GM12878 (cell line): Measurements from ENCODE around the gene PPM1A. TPM values are rescaled to one million over a fixed set of nuclear protein-coding genes. Genes with fewer than 3 reads are reported as not detected.
A peak's percentile ranks its signal among the peaks of the same experiment; 100 is the strongest.

ENCODE experiments used
- ATAC-seq: fragments of 200-7000 bp; cut with Tn5 transposase; 3 replicates; pipeline ENCODE4 v1.9.1; 2020; ENCODE audit warnings: mild to moderate bottlenecking, moderate library complexity
- BruUV-seq: library from RNA; stranded (reverse); fragments of 400-500 nt; replicated peaks from 2 replicates; lab custom pipeline; 2021; lab: Mats Ljungman, UMichigan
- CTCF ChIA-PET: fragments of 300-600 bp; sonication (Branson Sonifier 250); formaldehyde crosslinking; extraction: SDS; loops from one replicate; lab custom pipeline; 2021; ENCODE audit warnings: inconsistent platforms; lab: Yijun Ruan, JAX
- POLR2A ChIA-PET: fragments of 350-600 bp; formaldehyde crosslinking; extraction: SDS; loops from one replicate; lab custom pipeline; 2021; ENCODE audit warnings: inconsistent platforms; lab: Charles Lee
- RAD21 ChIA-PET: fragments of 300-600 bp; sonication (Branson Sonifier 250); formaldehyde crosslinking; loops from one replicate; lab custom pipeline; 2023; ENCODE audit warnings: antibody characterized with exemption; ENCODE audit not compliant: unreplicated experiment; lab: Charles Lee
- SMC1A ChIA-PET: fragments of 300-600 bp; sonication (Branson Sonifier 250); formaldehyde crosslinking; loops from one replicate; lab custom pipeline; 2023; ENCODE audit not compliant: unreplicated experiment, uncharacterized antibody; lab: Charles Lee
- DNase-seq: peaks from one replicate; pipeline ENCODE4 v3.0.0-alpha.2; 2011; ENCODE audit warnings: low read depth, low spot score
- FAIRE-seq: peaks from 3 replicates; lab custom pipeline; 2011; peaks lifted over from hg19 to GRCh38; lab: Jason Lieb, UNC
- H2AFZ ChIP-seq: 2 replicates; pipeline ENCODE4 v1.6.0; 2011; ENCODE audit warnings: low read depth, low read length, control low read depth; ENCODE audit not compliant: control insufficient read depth
- H3K27ac ChIP-seq: 2 replicates; pipeline ENCODE4 v1.5.1; 2011; ENCODE audit warnings: control low read depth; ENCODE audit not compliant: control insufficient read depth, insufficient read depth
- H3K27me3 ChIP-seq, 2 experiments: replicated peaks in 1 of 2; 2 replicates each; pipeline versions ENCODE4 v1.6.0 to v1.6.1; 2011; ENCODE audit warnings: low read length in 1 of 2; ENCODE audit not compliant: control insufficient read depth in 2 of 2, insufficient read depth in 2 of 2
- H3K36me3 ChIP-seq, 2 experiments: 2 replicates each; pipeline ENCODE4 v1.5.1; 2011; ENCODE audit warnings: low read length in 1 of 2; ENCODE audit not compliant: control insufficient read depth in 2 of 2, insufficient read depth in 2 of 2
- H3K4me1 ChIP-seq: 2 replicates; pipeline ENCODE4 v1.6.1; 2011; ENCODE audit warnings: mild to moderate bottlenecking, low read length, moderate library complexity, mixed read lengths; ENCODE audit not compliant: control insufficient read depth, insufficient read depth
- H3K4me2 ChIP-seq: 2 replicates; pipeline ENCODE4 v1.6.0; 2011; ENCODE audit warnings: control low read depth; ENCODE audit not compliant: control insufficient read depth, insufficient read depth
- H3K4me3 ChIP-seq: fragments of 200-600 bp; sonication (generic); 2 replicates; pipeline ENCODE4 v1.5.1; 2016
- H3K79me2 ChIP-seq: 2 replicates; pipeline ENCODE4 v1.6.0; 2011; ENCODE audit warnings: low read length; ENCODE audit not compliant: control insufficient read depth, insufficient read depth
- H3K9ac ChIP-seq: 2 replicates; pipeline ENCODE4 v1.8.0; 2011; ENCODE audit warnings: low read length, control low read depth, mixed read lengths; ENCODE audit not compliant: control insufficient read depth, insufficient read depth
- H3K9me3 ChIP-seq: replicated peaks from 3 replicates; pipeline ENCODE4 v1.5.1; 2011; ENCODE audit warnings: mild to moderate bottlenecking, low read length; ENCODE audit not compliant: control insufficient read depth, insufficient read depth
- H4K20me1 ChIP-seq: 2 replicates; pipeline ENCODE4 v1.6.0; 2011; ENCODE audit not compliant: control insufficient read depth, insufficient read depth
- BCL11A ChIP-seq: IDR thresholded peaks from 2 replicates; pipeline ENCODE4 v1.6.1; 2011; ENCODE audit warnings: low read depth, low read length
- CBX3 ChIP-seq: fragments of 200-600 bp; sonication (generic); IDR thresholded peaks from 2 replicates; pipeline ENCODE4 v1.6.1; 2016; ENCODE audit warnings: low read depth, borderline replicate concordance
- FOXK2 ChIP-seq: fragments of 450-650 bp; IDR thresholded peaks from 2 replicates; pipeline ENCODE4 v1.6.1; 2017; ENCODE audit warnings: mild to moderate bottlenecking, moderate library complexity
- PML ChIP-seq: IDR thresholded peaks from 2 replicates; pipeline ENCODE4 v1.6.1; 2012; ENCODE audit warnings: low read length, inconsistent platforms
- POLR2AphosphoS5 ChIP-seq: IDR thresholded peaks from 2 replicates; pipeline ENCODE4 v1.6.1; 2011; ENCODE audit warnings: mild to moderate bottlenecking, low read length, inconsistent platforms
- WRNIP1 ChIP-seq: IDR thresholded peaks from 2 replicates; pipeline ENCODE4 v1.6.1; 2011; ENCODE audit warnings: low read depth, low read length, improper control_type of control experiment, borderline replicate concordance
- WGBS: methylation state at CpG from one replicate; pipeline ENCODE4 v1.1.6; 2016; ENCODE audit warnings: low lambda C conversion rate; ENCODE audit not compliant: insufficient replicate concordance, insufficient coverage; ENCODE audit errors: missing lambda C conversion rate; 5-methylcytosine and 5-hydroxymethylcytosine counted together
- in situ Hi-C: fragments of 300-500 bp; cut with MboI; formaldehyde crosslinking; loops from 9 replicates; pipeline ENCODE4 v1.14.3; 2018; ENCODE audit warnings: mixed read lengths
- intact Hi-C: fragments of 100-400 bp; cut with micrococcal nuclease; formaldehyde crosslinking; loops from one replicate; pipeline ENCODE4 v1.14.2; 2022; ENCODE audit not compliant: unreplicated experiment
- polyA plus RNA-seq, 11 experiments: library from polyadenylated mRNA; depleted of rRNA in 4 of 11; unstranded in 6 of 11; stranded (reverse) in 5 of 11; fragments of >200 nt; fragmentation: Nextera tagmentation in 4 of 11; fragmentation: Illumina TruSeq in 1 of 11; extraction: Ambion mirVana in 4 of 11; extraction: Trizol in 1 of 11; gene quantifications; 1 replicate in 1 of 11; 2 replicates in 10 of 11; pipeline versions ENCODE4 v1.2.1 to v1.2.3, GENCODE V29; 2011 to 2016; ENCODE audit warnings: inconsistent platforms in 2 of 11, missing spikeins in 2 of 11, low read depth in 1 of 11
- total RNA-seq, 4 experiments: library from RNA; depleted of rRNA in 3 of 4; stranded (reverse); fragments of >200 nt in 3 of 4; fragmentation: Illumina TruSeq in 1 of 4; extraction: Trizol in 1 of 4; gene quantifications; 2 replicates each; pipeline versions ENCODE4 v1.2.1 to v1.2.3, GENCODE V29; 2013 to 2021
- TF ChIP-seq, protein P1 (sequence below): IDR thresholded peaks from 2 replicates; pipeline ENCODE4 v1.6.1; 2011; ENCODE audit warnings: low read depth, mild to moderate bottlenecking, low read length, moderate library complexity, borderline replicate concordance; ENCODE audit errors: extremely low read depth
- TF ChIP-seq, protein P2 (sequence below): IDR thresholded peaks from 2 replicates; pipeline ENCODE4 v1.6.1; 2012; ENCODE audit warnings: low read depth, low read length, improper control_type of control experiment

The PPM1A gene
- total and polyA plus RNA-seq, 10 of the 15 experiments (the other 5 are each of a cell fraction or from before 2014, with no cell fraction given): 16.8 to 124 (median 47.0) TPM

DNA sequence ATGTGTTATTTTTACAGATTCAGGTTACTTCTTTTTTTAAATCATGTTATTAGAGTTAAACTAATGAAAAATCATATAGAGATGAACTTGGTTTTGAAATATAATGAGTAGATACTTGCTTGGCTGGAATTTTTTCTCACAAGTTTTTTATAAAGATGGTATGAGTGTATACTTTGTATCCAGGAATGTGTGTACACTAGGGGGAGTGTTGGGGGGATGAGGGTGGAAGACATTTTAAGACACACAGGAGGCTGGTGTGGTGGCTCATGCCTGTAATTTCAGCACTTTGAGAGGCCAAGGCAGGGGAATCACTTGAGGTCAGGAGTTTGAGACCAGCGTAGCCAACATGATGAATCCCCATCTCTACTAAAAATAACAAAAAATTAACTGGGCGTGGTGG is 23.2 kb downstream of the PPM1A start:
- no peak for DNase-seq
- SMC1A ChIA-PET: interaction anchor here (0.8 to 4.8 kb wide), 5 partner anchors 7 to 60 kb away, joined by 3 to 27 read pairs (median 3); no protein-coding TSS in a partner anchor
- peaks cover 8% of the 10 kb centered on the region for H3K4me1 ChIP-seq
- no peaks in the 10 kb centered on the region for H4K20me1 ChIP-seq
- intact Hi-C loops (no loop called here), in situ Hi-C loops (no loop called here)
- RAD21 ChIA-PET: no interaction called here
- WGBS: 92% methylated on average over 2 of the region's 2 CpGs
- no peak overlapping the region for H2AFZ ChIP-seq
- POLR2A ChIA-PET: interaction anchor here (0.5 to 0.6 kb wide), 2 partner anchors 17 to 177 kb away, joined by 3 read pairs; no protein-coding TSS in a partner anchor
- peaks cover 76% of the 10 kb centered on the region for H3K79me2 ChIP-seq
- peaks cover 0 to 7% of the 10 kb centered on the region in 2 experiments; a peak in 2 of 4 replicates for H3K36me3 ChIP-seq
- H3K9ac ChIP-seq: no peak overlapping the region
- no peak for FAIRE-seq
- CTCF ChIA-PET: interaction anchor here (0.7 to 1.2 kb wide), 3 partner anchors 14 to 60 kb away, joined by 3 to 5 read pairs (median 3); no protein-coding TSS in a partner anchor
- TF ChIP-seq, protein P1, sequence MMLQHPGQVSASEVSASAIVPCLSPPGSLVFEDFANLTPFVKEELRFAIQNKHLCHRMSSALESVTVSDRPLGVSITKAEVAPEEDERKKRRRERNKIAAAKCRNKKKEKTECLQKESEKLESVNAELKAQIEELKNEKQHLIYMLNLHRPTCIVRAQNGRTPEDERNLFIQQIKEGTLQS: no peak
- TF ChIP-seq POLR2AphosphoS5: peak; percentile 23; the same call in 1 of the 2 replicates
- ATAC-seq: 0 out of 3 replicates have a peak, but pooled peaks have one; percentile 16
- no peak overlapping the region for H3K27ac ChIP-seq
- H3K27me3 ChIP-seq: no peaks in the 10 kb centered on the region
- H3K9me3 ChIP-seq: peaks cover 3% of the 10 kb centered on the region; the same call in 2 of the 3 replicates
- no TSS peak for BruUV-seq
- no peak overlapping the region for H3K4me3 ChIP-seq
- no peak overlapping the region for H3K4me2 ChIP-seq

- DNase-seq: no peak
- CTCF ChIA-PET: interaction anchor here (1.1 to 3.4 kb wide), 5 partner anchors 9 to 90 kb away, joined by 3 to 12 read pairs (median 5); no protein-coding TSS in a partner anchor
- POLR2A ChIA-PET: no interaction called here
- Histone ChIP-seq H4K20me1 (no peaks in the 10 kb centered on the region), H3K36me3 (peaks cover 0 to 7% of the 10 kb centered on the region in 2 experiments; a peak in 2 of 4 replicates), H3K79me2 (peaks cover 71% of the 10 kb centered on the region), H3K4me1 (peaks cover 8% of the 10 kb centered on the region)
- SMC1A ChIA-PET: interaction anchor here (1.1 to 4.8 kb wide), 6 partner anchors 9 to 54 kb away, joined by 3 to 27 read pairs (median 7); no protein-coding TSS in a partner anchor
- peak; percentile 18 for ATAC-seq
- WGBS: 100% methylated on average over 2 of the region's 2 CpGs
- TF ChIP-seq CBX3 (no peak), WRNIP1 (no peak), PML (no peak), BCL11A (no peak), FOXK2 (no peak)
- TF ChIP-seq, protein P2, sequence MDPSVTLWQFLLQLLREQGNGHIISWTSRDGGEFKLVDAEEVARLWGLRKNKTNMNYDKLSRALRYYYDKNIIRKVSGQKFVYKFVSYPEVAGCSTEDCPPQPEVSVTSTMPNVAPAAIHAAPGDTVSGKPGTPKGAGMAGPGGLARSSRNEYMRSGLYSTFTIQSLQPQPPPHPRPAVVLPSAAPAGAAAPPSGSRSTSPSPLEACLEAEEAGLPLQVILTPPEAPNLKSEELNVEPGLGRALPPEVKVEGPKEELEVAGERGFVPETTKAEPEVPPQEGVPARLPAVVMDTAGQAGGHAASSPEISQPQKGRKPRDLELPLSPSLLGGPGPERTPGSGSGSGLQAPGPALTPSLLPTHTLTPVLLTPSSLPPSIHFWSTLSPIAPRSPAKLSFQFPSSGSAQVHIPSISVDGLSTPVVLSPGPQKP: no peak
- TF ChIP-seq, all 136 proteins: peak for 0
- Histone ChIP-seq H2AFZ (no peak overlapping the region), H3K9me3 (no peaks in the 10 kb centered on the region; the same call in 1 of the 3 replicates), H3K27ac (no peak overlapping the region), H3K27me3 (no peaks in the 10 kb centered on the region), H3K4me3 (no peak overlapping the region), H3K9ac (no peak overlapping the region), H3K4me2 (no peak overlapping the region)
- FAIRE-seq: no peak
- RAD21 ChIA-PET: interaction anchor here (1.1 to 3.0 kb wide), 4 partner anchors 13 to 54 kb away, joined by 3 to 13 read pairs (median 6); partner anchors contain the start of gene PPM1A
- BruUV-seq: no TSS peak
- in situ Hi-C loops: no loop called here
- intact Hi-C loops: no loop called here
These were observed 24.9 kb downstream of the PPM1A start for GRCh38 chr14:60273956-60274355.
